Body of pancreas (tissue), 4 donors: Measurements from ENCODE around the gene GNAT1. TPM values are rescaled to one million over a fixed set of nuclear protein-coding genes. Genes with fewer than 3 reads are reported as not detected.

Experiments
- ATAC-seq: fragments of 150-250 bp; one replicate; pipeline ENCODE4 v1.9.1; 2016
- DNase-seq, 4 donors: peaks; one replicate each; pipeline ENCODE4 v3.0.0-alpha.2; 2019
- H3K27ac ChIP-seq, 4 donors: fragments of 200-600 bp; sonication (generic); 1 replicate in 3 of 4; 2 replicates in 1 of 4; pipeline versions ENCODE4 v1.5.1 to v1.6.1; 2016 to 2019; ENCODE audit warnings: mild to moderate bottlenecking in 1 of 4, mixed read lengths in 1 of 4, moderate library complexity in 1 of 4
- H3K27me3 ChIP-seq, 2 donors: fragments of 200-600 bp; sonication (generic); one replicate each; pipeline ENCODE4 v1.6.0; 2016; ENCODE audit warnings: mild to moderate bottlenecking in 1 of 2
- H3K36me3 ChIP-seq, 2 donors: fragments of 200-600 bp; sonication (generic); replicated peaks in 1 of 2; 2 replicates each; pipeline ENCODE4 v1.5.1; 2016; ENCODE audit warnings: low read depth in 2 of 2; ENCODE audit not compliant: insufficient read depth in 1 of 2
- H3K4me1 ChIP-seq: fragments of 200-600 bp; sonication (generic); one replicate; pipeline ENCODE4 v1.6.0; 2016
- H3K4me3 ChIP-seq, 2 donors: fragments of 200-600 bp; sonication (generic); 1 replicate in 1 of 2; 2 replicates in 1 of 2; pipeline ENCODE4 v1.5.1; 2016 to 2019
- H3K9me3 ChIP-seq, 3 donors: fragments of 200-600 bp; sonication (generic); 1 replicate in 2 of 3; 2 replicates in 1 of 3; pipeline ENCODE4 v1.5.1; 2016
- POLR2A ChIP-seq, 3 donors: fragments of 450-650 bp; IDR thresholded peaks; one replicate each; pipeline ENCODE4 v1.6.1; 2016; ENCODE audit warnings: antibody characterized with exemption in 3 of 3, mild to moderate bottlenecking in 2 of 3
- WGBS, 2 donors: methylation state at CpG; one replicate each; pipeline ENCODE4 v1.1.5; 2017; 5-methylcytosine and 5-hydroxymethylcytosine counted together
- intact Hi-C: fragments of 100-400 bp; cut with DNase I; formaldehyde crosslinking; loops from one replicate; pipeline ENCODE4 v1.15.1; 2023
- total RNA-seq, 2 donors: library from RNA; depleted of rRNA; stranded (reverse); fragments of >200 nt; gene quantifications; one replicate each; pipeline ENCODE4 v1.1.0, GENCODE V29; 2016
- TF ChIP-seq, protein P1 (sequence below), 7 experiments: fragments of 450-650 bp in 4 of 7; fragments of 200-600 bp in 3 of 7; sonication (generic) in 3 of 7; IDR thresholded peaks; one replicate each; pipeline ENCODE4 v1.5.1; 2016 to 2019; ENCODE audit warnings: antibody characterized with exemption in 7 of 7

The GNAT1 gene
- total RNA-seq, 2 donors from 2014 or later = not detected

- Histone ChIP-seq H3K36me3 (no peaks in the 10 kb centered on the region), H3K4me3 (no peak overlapping the region), H3K4me1 (peaks cover 66% of the 10 kb centered on the region), H3K27ac (peak overlapping the region; percentile 80 to 91 (median 82)), H3K9me3 (no peaks in the 10 kb centered on the region), H3K27me3 (no peaks in the 10 kb centered on the region)
- 72 to 77% methylated on average over 16 of the region's 16 CpGs for WGBS, 2 donors
- intact Hi-C loops = no loop called here
- peak in 1 of 4 donors; percentile 41 for DNase-seq
- TF ChIP-seq, protein P1, sequence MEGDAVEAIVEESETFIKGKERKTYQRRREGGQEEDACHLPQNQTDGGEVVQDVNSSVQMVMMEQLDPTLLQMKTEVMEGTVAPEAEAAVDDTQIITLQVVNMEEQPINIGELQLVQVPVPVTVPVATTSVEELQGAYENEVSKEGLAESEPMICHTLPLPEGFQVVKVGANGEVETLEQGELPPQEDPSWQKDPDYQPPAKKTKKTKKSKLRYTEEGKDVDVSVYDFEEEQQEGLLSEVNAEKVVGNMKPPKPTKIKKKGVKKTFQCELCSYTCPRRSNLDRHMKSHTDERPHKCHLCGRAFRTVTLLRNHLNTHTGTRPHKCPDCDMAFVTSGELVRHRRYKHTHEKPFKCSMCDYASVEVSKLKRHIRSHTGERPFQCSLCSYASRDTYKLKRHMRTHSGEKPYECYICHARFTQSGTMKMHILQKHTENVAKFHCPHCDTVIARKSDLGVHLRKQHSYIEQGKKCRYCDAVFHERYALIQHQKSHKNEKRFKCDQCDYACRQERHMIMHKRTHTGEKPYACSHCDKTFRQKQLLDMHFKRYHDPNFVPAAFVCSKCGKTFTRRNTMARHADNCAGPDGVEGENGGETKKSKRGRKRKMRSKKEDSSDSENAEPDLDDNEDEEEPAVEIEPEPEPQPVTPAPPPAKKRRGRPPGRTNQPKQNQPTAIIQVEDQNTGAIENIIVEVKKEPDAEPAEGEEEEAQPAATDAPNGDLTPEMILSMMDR (IDR thresholded peaks at IDR 0.05) = no peak
- TF ChIP-seq POLR2A (IDR thresholded peaks at IDR 0.05) = no peak
- no peak for ATAC-seq
Observed at GRCh38 chr3:50202353-50203112, 11.1 kb downstream of the GNAT1 start.

DNA sequence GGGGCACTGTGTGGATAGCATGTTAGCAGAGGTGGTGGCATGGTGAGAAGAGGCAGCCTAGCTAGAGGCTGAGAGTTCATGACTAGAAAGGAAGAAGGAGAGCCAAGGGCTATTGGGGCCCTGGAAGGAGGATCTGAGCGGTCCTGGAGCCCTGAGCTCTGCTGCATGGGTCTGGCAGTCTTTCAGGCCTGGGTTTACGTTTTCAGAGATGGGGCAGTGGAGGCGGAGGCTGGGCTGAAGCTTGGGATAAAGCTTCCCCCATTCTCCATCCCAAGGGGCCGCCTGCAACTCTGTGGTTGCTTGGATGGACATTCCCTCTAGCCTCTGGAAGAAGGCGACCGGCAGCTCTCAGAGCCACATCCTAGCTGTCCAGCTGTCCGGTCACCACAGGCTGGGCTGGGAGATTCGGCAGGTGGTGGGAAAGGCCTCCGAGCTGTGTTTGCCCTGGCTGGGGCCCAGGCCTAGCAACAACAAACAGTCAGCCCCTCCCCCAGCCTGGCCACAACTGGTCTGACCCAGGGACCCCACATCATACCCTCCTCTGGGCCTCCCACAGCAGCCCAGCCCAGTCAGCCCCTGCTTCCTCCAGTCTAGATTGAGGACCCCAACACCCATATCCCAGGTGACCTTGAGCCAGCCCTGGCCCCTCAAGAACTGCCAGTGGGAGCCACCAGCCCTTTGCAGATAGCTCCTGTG lies 11.9 kb downstream of the GNAT1 start:
- no peak overlapping the region for H3K4me3 ChIP-seq
- DNase-seq (peak; percentile 89 to 97 (median 94)), ATAC-seq (peak; percentile 75)
- TF ChIP-seq, protein P1 (IDR thresholded peaks at IDR 0.05) = no peak
- TF ChIP-seq POLR2A (IDR thresholded peaks at IDR 0.05) = peak; percentile 22 to 51 (median 46)
- 18 to 45% methylated on average over 6 to 9 of the region's 9 CpGs for WGBS, 2 donors
- H3K27me3 ChIP-seq = no peaks in the 10 kb centered on the region
- H3K36me3 ChIP-seq = no peaks in the 10 kb centered on the region
- peak overlapping the region; percentile 80 to 91 (median 82) for H3K27ac ChIP-seq
- intact Hi-C loops = no loop called here
- H3K4me1 ChIP-seq = peaks cover 71% of the 10 kb centered on the region
- H3K9me3 ChIP-seq = no peaks in the 10 kb centered on the region

GRCh38 chr3:50203809-50204803 lies 12.7 kb downstream of the GNAT1 start:
- no peaks in the 10 kb centered on the region for H3K36me3 ChIP-seq
- H3K27ac ChIP-seq = peak overlapping the region; percentile 76 to 91 (median 82)
- no peak overlapping the region for H3K4me3 ChIP-seq
- TF ChIP-seq, protein P1 (IDR thresholded peaks at IDR 0.05) = no peak
- TF ChIP-seq POLR2A (IDR thresholded peaks at IDR 0.05) = no peak
- DNase-seq (no peak), ATAC-seq (no peak)
- intact Hi-C loops = no loop called here
- H3K4me1 ChIP-seq = peaks cover 76% of the 10 kb centered on the region
- H3K9me3 ChIP-seq = no peaks in the 10 kb centered on the region
- H3K27me3 ChIP-seq = no peaks in the 10 kb centered on the region
- WGBS, 2 donors = 49 to 57% methylated on average over 8 to 12 of the region's 12 CpGs

DNA sequence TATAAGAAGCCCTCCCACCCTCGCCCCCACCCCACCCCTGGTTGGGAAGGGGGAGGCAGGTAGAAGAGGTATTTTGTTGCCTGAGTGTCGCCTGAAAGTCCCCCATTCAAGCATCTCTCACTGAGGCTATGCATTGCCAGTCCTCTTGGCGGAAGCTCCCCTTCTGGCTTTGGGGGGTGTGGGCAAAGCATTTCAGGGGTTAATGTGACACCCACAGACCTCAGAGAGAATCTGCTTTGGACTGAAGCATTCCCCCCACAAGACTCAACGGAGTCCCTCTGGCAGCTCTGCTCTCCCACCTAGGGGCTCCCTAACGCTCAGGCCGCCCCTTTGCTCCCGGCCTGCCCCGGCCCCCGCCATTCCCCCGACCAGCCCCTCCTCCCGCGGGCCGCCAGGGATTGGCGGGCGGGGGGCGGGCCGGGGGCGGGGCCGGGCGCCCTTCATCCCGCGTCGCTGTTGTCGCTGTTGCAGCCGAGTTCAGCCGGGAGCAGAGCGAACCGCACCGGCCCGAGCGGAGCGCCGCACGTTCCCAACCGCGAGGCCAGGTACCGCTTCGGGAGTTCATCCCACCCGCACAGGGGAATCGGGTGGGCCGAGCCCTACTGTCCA lies 13.5 kb downstream of the GNAT1 start, which contains the start of gene SLC38A3:
Gene SLC38A3 (plus strand): TSS at position 468 of the 609 bp plus-strand sequence. CDS start 8,929 bp downstream, outside the sequence.
- peak within 1 kb of the TSS; percentile 76 to 91 (median 82) for H3K27ac ChIP-seq

More for the DNA sequence above, 13.5 kb downstream of the GNAT1 start, which contains the start of gene SLC38A3:
- intact Hi-C loops = no loop called here
- peak; percentile 60 to 66 (median 60) for TF ChIP-seq POLR2A (IDR thresholded peaks at IDR 0.05)
- TF ChIP-seq, protein P1 (IDR thresholded peaks at IDR 0.05) = no peak
- Histone ChIP-seq H3K4me3 (peak within 1 kb of the TSS; percentile 50 to 53), H3K4me1 (peaks cover 84% of the 10 kb centered on the region), H3K27me3 (no peaks in the 10 kb centered on the region), H3K9me3 (no peaks in the 10 kb centered on the region), H3K36me3 (no peaks in the 10 kb centered on the region)
- DNase-seq (peak; percentile 73 to 79 (median 74)), ATAC-seq (peak; percentile 70)
- WGBS, 2 donors = 3% methylated on average over 38 of the region's 41 CpGs; no CpG with 5 or more reads in 1 of the 2 donors
